Measurements from ENCODE around the gene CNOT1.
A peak's percentile ranks its signal among the peaks of the same experiment; 100 is the strongest.
"Not testable (repeated sequence)": the region's sequence is repeated elsewhere in the genome, so short reads cannot be mapped to it uniquely, and the experiment has no call there.

CNOT1 gene

DNA sequence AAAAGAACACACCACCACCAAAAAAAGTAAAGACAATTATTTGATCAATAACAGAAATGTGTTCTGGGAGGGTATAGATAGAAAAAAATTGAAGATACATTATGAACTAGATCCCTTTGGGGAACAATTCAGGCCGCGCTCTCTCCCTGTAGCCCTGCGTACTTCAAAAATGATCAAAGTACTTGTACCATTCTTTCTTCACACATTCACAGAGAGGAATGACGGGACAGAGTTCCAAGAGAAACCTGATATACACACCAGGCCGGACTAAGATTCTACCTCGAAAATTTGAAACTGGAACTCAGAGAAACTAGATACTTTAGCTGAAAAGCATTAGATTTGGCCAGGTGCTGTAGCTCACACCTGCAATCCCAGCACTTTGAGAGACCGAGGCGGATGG is 50.0 kb downstream of the CNOT1 start:
- no peak for DNase-seq

DNA sequence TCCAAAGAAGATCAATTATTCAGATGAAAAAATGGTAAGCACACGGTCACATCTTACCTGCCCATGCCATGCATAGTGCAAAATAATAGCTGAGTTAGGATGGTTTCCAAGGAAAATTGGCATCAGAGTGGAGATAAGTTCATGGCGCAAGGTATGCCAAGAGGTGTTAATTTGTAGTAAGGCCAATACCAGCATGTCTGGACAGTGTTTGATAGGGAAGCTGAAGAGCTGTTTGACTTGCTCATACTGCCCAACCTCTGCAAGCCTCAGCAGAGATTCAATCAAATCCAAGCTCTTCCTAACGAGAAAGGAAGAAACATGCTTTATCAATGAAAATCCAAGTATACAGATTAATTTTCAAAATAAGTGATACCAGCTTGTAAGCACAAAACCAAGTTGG is 51.0 kb downstream of the CNOT1 start:
- DNase-seq, result no peak

DNA sequence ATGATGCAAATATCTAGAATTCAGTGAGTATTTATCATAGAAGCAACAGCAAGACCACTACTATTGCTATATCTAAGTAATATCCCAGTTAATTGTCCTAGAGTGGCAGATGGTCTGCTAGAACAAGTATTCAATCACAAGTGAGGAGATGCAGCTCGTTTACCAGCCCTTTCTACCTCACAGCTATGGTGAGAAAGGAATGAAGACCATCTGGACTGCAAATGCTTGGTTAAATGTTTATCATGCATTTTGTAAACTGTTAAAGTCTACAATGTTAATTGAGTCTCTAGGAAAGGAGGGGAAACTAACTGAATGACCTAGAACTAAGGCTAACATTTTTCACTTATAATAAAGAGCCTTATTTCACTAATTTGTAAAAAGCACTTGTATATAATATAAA is 52.5 kb downstream of the CNOT1 start:
- DNase-seq, result no peak

DNA sequence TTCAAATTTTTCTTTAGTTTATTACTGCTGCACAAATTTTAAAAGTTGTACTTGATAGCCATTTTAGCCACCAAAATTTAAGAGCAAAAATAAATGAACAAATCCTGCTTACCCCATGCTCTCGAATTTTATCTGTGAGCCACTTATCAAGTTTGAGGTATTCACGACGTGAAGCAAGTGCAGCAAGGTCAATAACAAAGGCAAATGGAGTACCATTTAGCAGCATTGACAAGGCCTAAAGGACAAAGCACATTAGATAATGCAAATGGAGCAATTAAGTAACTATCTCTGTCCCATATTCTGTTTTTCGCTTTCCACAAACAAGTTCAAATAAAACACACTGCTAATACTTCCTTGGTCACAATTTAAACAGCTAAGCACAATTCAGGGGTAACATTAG is 54.7 kb downstream of the CNOT1 start:
- no peak for DNase-seq

DNA sequence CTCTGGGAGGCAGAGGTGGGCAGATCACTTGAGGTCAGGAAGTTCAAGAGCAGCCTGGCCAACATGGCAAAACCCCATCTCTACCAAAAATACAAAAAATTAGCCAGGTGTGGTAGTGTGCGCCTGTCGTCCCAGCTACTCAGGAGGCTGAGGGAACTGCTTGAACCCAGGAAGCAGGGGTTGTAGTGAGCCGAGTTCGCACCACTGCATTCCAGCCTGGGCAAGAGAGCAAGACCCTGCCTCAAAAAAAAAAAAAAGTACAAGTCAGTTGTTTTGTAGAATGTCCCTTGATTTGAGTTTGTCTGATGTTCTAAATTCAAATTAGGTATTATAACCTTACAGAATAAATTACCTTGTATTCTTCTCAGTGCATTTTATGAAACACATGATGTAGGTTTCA is 63.9 kb downstream of the CNOT1 start:
- DNase-seq, result not testable (repeated sequence)

DNA sequence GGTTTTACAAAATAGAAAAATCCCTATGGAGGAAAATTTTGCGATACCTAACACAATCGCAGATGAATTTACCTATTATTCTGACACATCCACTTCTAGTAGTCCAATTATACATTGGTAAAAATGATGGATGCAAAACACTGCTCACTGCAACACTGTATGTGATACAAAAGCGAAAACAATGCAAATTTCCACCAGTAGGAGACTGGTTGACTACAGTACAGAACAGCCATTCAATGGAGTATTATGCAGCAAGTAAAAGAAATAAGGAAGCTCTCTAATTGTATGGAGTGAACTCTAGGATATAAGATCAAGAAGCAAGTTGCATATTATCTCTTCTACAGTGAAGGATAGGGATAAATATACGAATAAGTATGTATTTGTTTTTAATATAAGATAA is 65.9 kb downstream of the CNOT1 start:
- no peak for DNase-seq

DNA sequence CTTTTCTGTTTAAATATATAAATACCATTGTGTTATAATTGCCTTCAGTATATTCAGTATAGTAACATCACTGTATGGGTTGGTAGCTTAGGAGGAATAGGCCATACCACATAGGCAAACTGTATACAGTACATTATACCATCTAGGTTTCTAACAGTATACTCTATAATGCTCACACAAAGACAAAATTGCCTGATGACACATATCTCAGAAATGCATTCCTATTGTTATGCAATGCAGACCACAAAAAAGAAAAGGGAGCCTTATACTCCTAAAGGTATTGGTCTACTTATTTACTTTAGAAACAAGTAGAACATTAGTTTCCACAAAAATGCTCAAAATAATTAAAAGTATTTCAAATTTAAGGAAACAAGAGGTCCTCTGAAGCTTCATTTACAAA is 66.4 kb downstream of the CNOT1 start:
- no peak for DNase-seq

DNA sequence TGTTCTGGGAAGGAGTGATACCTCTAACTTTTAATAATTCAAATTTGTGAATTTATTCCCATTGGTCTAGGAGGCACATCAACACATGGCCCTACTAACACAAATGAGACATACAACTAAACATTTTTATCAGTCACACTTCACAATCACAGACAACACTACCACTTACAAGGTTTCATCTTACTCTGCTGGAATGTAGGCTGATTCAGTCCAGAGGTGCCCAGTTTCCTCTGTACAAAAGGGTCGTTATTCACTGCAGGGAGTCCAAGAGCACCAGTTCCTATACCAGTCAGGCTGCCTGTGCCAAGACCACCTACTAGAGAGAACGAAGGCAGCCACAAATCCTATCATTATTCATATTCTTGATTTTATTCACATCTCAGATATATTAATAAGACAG is 72.9 kb downstream of the CNOT1 start:
- no peak for DNase-seq

DNA sequence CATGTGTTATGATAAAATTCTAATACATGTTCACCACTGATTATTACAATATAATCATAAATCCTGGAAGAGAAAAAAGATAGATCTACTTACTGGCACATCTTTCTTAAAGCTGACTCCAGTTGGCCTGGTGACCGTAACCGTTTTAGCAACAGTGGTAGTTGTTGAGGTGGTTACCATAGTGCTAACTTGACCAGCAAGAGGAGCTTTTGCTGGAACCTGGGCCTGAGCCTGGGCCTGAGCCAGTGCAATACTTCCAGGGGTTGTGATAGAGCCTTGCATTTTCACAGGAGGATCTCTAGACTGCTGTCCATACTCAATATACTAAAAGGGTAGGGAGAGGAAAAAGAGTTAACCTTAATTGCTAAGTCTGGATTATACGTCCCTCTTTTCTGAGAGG is 78.1 kb downstream of the CNOT1 start:
- no peak for DNase-seq

DNA sequence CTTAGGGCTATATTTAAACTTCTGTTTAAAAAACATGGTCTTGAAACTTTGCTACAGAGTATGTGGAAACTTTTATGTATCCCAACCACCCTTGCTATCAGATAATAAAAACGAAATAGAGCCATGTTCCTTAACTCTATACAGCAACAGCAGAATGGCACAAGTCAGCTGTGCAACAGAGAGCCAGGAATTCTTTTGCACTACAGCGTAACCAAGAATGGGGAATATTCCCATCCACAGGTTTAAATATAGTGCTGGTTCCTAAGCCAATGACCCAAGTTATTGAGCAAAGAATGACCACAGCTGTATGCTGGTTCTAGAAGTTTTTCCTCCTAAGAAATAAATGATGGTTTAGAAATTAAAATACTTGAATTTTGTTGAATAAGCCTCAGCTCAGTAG is 81.2 kb downstream of the CNOT1 start:
- no peak for DNase-seq

DNA sequence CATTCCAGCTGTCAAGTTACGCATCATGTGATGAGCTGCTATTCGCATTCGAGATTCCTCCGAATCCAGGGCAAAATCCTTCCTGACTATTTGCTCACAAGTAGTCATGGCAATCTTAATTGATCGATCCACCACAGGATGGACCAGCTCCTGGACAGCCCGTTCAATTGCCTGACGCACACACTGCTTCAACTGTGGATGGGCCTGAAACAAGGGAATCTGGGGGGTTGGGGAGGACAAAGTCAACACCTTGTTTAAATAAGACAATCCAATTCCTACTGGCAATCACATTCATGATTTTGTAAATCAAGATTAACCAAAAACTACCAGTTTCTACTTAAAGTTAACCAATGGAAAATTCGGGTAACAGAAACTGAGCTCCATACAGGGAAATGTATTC is 85.9 kb downstream of the CNOT1 start:
- DNase-seq, result no peak

DNA sequence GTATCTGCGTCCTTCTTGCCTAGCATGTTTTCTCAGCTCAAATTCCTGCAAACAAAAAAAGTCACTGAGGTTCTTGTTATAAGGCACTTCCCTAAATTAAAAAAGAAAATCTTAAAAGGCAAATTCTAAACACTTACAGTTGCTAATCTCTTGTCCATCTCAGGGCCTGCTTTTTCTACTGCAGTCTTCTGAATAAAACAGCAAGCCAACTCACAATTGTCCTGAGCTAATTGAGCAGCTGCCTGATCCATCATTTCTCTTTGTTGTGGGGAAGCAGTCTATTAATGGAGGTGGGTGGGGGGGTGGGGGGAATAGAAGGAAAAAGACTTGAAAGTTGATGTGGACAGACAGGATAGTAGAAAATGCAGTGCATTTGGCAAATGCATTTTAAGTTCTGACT is 87.3 kb downstream of the CNOT1 start:
- DNase-seq, result no peak

DNA sequence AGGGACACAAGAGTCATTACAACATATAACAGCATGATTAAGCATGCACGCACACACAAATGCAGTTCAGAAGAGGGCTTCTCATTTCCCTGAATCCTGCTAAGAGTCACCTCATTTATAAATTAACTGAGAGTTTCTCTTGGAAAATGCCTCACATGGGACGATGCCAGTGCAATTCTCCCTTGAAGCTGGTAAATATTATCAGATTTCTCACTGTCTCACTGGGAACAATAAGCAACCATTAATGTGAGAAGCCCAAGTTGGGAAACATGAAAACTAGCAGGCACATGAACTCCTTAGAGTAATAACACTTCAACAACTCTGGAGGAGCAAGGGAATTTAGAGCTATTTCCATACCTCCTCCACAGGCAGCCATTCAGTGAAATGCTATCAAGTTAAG is 87.9 kb downstream of the CNOT1 start:
- no peak for DNase-seq

DNA sequence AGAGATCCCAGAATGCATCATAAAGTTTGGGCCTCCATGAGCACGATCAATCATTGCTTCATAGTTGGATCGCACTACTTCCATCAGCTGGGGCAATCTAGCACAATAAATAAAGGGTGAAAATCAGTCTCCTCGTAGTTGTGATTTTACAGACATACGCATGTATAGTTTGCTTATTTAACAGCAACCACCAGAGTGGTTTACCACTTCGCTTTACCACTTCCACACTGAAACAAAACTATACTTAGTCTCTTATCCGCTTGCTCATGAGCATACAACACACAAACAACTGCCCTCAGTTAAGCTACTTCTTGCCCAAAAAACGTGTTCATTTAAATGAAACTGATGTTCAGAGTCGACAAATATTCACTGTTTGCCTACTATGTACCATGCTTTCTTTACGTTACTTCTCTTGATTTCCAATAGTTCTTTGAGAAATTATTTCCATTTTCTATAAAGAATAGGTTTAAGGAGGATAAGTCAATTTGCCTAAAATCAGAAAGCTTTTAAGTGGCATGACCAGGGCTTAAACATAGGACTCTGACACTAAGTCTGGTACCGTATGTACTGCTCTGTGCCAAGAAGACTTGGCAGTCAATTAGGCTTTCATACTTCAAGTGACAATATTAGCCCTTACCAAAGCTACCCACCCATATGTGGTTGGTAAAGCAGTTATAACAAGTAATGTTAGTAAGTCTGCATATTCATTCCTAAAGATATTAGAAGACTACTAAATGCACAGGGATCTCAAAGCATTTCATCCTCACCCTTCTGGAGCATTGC is 92.3 kb downstream of the CNOT1 start:
- peak in 1 of 5 experiments; percentile 67 for DNase-seq

DNA sequence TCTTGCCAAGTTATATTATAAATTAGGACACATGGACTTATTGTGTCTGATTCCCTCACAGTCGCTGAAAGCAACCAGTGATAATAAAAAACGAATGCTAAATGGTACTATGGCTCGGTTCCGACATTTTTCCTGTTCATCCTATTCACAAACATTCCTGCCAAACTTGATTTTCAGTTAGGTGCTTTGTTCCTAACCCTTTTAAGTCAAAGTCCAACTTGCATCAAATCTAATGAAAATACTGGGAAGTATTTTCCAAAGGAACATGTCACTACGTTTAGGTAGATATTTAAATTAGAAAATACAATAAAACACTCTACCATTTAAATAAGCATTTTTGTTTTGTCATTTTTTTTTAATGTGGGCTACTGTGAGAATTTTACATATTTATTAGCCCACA is 93.3 kb downstream of the CNOT1 start:
- DNase-seq, result no peak

DNA sequence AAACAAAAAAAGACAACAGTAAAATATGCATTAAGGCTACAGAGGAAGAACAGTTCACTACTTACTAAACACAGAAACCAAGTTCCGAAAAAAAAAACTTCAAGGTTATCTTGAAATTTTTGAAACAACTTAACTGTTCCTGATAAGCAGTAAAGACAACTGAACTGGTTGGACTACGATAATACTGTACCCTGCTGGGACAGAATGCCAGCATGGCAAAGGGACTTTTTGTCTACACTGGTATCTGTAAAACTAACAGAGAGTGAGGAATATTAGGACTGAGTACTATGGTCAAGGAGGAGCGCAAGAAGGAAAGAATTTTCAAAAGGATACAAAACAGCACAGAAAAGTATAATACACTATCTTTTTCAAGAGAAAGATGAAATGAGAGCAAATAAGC is 94.5 kb downstream of the CNOT1 start:
- DNase-seq, result no peak

DNA sequence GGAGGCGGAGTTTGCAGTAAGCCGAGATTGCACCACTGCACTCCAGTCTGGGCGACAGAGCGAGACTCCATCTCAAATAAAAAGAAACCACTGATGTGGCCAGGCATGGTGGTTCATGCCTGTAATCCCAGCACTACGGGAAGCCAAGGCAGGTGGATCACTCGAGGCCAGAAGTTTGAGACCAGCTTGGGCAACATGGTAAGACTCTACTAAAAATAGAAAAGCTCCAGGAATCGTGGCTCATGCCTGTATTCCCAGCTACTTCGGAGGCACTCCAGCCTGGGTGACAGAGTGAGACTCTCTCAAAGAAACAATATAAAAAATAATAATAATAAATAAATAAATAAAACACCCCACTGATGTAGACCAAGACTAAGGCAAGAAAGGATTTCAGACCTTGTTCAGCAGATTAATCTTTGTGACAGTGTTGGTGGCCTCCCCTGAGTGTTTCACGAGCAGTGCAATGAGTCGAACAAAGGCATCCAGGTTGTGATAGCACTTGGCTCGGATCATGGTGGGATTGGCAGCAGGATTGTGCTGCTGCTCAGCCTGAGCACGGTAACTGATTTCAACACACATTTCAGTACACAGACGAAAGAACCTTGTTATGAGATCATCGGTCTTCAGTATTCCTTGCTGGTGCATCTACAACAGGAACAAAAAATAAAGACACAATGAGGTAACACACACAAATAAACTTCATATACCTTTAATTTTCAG is 95.7 kb downstream of the CNOT1 start:
- no peak for DNase-seq

DNA sequence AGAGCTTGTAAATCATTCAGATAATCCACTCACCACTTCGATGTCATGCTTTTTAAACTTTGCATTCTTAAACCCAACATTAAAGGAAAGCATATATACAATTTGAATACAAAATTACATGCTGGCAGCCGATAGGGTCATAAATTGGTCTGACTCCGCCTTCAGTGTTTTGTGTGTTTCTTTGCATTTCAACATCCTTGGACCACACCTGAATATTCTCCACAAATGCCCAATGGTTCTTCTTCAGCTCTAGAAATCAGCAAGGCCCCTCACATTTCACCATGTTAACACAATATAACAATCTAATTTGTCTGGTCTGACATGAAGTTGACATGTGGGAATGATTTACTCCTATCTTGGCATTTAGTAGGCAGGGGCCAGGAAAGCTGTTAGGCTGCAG is 97.2 kb downstream of the CNOT1 start:
- no peak for DNase-seq

DNA sequence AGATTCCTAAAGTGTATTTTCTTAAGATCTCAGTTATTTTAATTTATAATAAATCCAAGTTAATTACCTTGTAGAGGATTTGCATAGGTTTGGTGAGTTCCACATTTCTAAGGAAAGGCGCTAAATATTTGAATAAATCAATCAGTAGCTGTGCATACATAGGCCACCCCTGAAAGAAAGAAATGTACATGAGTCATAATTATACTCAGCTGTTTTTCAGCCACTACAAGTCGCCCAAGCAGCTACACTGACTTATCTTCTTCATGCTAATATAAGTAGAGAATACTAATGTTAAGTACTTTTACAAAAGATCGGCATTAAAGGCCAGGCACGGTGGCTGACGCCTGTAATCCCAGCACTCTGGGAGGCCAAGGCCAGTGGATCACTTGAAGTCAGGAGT is 99.4 kb downstream of the CNOT1 start:
- no peak for DNase-seq

DNA sequence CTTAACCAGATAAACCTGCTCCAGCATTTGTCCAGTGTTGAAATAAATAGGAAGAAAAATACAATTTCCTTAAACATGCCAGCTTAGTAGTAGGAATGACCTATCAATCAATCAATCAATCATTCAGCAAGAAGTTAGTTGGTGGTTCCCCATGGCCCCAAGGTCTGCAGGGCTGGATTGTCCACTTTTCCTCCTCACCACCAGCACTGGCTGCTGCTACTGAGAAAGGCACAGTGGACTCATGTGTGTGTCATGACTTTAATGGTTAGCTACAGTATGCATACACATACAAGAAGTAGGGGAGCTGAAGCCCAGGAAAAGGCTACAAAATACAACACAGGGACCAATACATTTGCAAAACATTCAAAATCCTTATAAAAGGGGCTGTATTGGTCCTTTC is 109.9 kb downstream of the CNOT1 start:
- no peak for DNase-seq

DNA sequence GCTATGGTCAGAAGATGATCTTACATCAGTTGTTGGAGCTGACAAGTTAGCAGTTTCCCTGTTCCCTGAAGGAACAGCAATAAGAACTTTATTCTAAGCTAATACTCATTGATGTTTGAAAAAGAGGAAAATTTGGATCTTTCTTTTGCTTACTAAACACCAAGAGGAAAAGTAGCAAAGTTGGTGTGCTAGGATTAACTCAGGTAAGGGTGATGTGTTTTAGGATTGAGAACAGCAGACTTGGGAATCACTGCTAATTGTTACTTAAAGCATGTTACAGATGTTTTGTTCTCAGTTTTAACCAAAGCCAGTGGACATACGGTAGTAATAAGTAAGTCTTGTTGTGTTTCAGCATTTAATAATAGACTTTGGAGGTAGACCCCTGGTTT is 110.7 kb downstream of the CNOT1 start:
- DNase-seq, result no peak

DNA sequence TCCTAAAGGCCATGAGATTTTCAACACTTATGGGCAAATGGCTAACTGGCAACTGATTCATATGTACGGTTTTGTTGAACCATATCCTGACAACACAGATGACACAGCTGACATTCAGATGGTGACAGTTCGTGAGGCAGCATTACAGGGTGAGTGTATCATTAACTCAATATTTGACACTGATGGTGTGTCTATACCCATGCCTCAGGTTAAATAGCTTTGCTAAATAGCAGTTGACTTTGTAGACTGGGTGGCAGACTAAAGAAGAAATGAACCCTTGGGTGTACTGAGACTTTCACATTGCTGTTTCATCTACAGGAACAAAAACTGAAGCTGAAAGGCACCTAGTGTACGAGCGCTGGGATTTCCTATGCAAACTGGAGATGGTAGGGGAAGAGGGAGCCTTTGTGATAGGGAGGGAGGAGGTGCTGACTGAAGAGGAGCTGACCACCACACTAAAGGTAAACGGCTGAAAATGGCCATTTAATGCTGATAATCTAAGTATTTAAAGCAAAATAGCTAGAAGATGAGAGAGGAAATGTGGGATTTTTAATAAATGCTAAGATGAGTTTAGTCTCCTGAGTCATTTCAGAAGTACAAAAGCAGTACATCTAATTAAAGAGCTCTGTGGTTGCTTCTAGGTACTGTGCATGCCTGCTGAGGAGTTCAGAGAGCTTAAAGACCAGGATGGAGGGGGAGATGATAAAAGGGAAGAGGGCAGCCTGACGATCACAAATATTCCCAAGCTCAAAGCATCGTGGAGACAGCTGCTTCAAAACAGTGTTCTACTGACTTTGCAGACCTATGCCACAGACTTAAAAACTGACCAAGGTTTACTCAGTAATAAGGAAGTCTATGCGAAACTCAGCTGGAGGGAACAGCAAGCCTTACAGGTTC is 111.3 kb downstream of the CNOT1 start:
- DNase-seq, result peak in 1 of 5 experiments; percentile 60

DNA sequence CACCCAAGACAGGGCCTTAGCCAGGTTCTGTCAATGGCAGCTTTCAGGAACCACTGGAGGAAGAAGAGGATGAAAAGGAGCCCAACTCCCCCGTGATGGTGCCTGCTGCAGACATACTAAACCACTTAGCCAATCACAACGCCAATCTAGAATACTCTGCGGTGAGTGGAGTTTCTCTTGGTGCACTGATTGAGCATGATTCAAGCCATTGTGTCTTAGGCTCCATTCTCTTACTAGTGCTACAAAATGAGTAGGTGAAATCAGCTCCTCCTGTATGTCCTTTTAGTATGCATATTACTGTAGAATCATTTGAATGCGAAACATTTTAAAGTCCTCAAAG is 112.9 kb downstream of the CNOT1 start:
- DNase-seq, result no peak
